ENCODE data around the gene TPD52L1.

DNA sequence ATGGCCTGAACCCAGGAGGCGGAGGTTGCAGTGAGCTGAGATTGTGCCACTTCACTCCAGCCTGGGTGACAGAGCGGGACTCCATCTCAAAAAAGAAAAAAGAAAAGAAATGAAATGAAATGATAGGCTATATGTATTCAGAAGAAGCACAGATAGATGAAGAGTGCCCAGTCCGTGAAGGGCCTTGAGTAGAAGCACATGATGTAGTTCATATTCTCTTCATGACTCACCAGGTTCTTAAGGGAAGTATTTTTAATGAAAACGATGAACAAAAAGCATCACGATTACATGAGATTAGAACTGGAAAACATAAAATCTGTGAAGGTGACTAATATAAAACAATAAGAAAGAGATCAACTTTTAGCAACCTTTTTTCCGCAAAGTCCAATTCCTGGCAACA, 29.8 kb downstream of the TPD52L1 start:
- TF ChIP-seq SP1 (CRISPR knock-in tag; conservative IDR thresholded peaks at IDR 0.05) (no peak), SMAD3 (CRISPR knock-in tag; IDR thresholded peaks at IDR 0.05; ENCODE audit: borderline replicate concordance) (no peak), CREB1 (CRISPR knock-in tag; IDR thresholded peaks at IDR 0.05) (no peak), GABPB1 (CRISPR knock-in tag; IDR thresholded peaks at IDR 0.05) (no peak), FOXJ3 (CRISPR knock-in tag; IDR thresholded peaks at IDR 0.05; ENCODE audit: borderline replicate concordance) (no peak)
- TF ChIP-seq, protein P1, sequence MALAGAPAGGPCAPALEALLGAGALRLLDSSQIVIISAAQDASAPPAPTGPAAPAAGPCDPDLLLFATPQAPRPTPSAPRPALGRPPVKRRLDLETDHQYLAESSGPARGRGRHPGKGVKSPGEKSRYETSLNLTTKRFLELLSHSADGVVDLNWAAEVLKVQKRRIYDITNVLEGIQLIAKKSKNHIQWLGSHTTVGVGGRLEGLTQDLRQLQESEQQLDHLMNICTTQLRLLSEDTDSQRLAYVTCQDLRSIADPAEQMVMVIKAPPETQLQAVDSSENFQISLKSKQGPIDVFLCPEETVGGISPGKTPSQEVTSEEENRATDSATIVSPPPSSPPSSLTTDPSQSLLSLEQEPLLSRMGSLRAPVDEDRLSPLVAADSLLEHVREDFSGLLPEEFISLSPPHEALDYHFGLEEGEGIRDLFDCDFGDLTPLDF (CRISPR knock-in tag; IDR thresholded peaks at IDR 0.05) = no peak
- TF ChIP-seq, protein P2, sequence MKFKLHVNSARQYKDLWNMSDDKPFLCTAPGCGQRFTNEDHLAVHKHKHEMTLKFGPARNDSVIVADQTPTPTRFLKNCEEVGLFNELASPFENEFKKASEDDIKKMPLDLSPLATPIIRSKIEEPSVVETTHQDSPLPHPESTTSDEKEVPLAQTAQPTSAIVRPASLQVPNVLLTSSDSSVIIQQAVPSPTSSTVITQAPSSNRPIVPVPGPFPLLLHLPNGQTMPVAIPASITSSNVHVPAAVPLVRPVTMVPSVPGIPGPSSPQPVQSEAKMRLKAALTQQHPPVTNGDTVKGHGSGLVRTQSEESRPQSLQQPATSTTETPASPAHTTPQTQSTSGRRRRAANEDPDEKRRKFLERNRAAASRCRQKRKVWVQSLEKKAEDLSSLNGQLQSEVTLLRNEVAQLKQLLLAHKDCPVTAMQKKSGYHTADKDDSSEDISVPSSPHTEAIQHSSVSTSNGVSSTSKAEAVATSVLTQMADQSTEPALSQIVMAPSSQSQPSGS (CRISPR knock-in tag; IDR thresholded peaks at IDR 0.05; ENCODE audit: borderline replicate concordance, low read depth) = no peak
- TF ChIP-seq, protein P3, sequence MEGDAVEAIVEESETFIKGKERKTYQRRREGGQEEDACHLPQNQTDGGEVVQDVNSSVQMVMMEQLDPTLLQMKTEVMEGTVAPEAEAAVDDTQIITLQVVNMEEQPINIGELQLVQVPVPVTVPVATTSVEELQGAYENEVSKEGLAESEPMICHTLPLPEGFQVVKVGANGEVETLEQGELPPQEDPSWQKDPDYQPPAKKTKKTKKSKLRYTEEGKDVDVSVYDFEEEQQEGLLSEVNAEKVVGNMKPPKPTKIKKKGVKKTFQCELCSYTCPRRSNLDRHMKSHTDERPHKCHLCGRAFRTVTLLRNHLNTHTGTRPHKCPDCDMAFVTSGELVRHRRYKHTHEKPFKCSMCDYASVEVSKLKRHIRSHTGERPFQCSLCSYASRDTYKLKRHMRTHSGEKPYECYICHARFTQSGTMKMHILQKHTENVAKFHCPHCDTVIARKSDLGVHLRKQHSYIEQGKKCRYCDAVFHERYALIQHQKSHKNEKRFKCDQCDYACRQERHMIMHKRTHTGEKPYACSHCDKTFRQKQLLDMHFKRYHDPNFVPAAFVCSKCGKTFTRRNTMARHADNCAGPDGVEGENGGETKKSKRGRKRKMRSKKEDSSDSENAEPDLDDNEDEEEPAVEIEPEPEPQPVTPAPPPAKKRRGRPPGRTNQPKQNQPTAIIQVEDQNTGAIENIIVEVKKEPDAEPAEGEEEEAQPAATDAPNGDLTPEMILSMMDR (IDR thresholded peaks at IDR 0.05) = no peak
- TF ChIP-seq, protein P4, sequence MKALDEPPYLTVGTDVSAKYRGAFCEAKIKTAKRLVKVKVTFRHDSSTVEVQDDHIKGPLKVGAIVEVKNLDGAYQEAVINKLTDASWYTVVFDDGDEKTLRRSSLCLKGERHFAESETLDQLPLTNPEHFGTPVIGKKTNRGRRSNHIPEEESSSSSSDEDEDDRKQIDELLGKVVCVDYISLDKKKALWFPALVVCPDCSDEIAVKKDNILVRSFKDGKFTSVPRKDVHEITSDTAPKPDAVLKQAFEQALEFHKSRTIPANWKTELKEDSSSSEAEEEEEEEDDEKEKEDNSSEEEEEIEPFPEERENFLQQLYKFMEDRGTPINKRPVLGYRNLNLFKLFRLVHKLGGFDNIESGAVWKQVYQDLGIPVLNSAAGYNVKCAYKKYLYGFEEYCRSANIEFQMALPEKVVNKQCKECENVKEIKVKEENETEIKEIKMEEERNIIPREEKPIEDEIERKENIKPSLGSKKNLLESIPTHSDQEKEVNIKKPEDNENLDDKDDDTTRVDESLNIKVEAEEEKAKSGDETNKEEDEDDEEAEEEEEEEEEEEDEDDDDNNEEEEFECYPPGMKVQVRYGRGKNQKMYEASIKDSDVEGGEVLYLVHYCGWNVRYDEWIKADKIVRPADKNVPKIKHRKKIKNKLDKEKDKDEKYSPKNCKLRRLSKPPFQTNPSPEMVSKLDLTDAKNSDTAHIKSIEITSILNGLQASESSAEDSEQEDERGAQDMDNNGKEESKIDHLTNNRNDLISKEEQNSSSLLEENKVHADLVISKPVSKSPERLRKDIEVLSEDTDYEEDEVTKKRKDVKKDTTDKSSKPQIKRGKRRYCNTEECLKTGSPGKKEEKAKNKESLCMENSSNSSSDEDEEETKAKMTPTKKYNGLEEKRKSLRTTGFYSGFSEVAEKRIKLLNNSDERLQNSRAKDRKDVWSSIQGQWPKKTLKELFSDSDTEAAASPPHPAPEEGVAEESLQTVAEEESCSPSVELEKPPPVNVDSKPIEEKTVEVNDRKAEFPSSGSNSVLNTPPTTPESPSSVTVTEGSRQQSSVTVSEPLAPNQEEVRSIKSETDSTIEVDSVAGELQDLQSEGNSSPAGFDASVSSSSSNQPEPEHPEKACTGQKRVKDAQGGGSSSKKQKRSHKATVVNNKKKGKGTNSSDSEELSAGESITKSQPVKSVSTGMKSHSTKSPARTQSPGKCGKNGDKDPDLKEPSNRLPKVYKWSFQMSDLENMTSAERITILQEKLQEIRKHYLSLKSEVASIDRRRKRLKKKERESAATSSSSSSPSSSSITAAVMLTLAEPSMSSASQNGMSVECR (CRISPR knock-in tag; IDR thresholded peaks at IDR 0.05; ENCODE audit: borderline replicate concordance) = no peak
- TF ChIP-seq, protein P5, sequence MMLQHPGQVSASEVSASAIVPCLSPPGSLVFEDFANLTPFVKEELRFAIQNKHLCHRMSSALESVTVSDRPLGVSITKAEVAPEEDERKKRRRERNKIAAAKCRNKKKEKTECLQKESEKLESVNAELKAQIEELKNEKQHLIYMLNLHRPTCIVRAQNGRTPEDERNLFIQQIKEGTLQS (CRISPR knock-in tag; conservative IDR thresholded peaks at IDR 0.05) = no peak
- TF ChIP-seq, protein P6, sequence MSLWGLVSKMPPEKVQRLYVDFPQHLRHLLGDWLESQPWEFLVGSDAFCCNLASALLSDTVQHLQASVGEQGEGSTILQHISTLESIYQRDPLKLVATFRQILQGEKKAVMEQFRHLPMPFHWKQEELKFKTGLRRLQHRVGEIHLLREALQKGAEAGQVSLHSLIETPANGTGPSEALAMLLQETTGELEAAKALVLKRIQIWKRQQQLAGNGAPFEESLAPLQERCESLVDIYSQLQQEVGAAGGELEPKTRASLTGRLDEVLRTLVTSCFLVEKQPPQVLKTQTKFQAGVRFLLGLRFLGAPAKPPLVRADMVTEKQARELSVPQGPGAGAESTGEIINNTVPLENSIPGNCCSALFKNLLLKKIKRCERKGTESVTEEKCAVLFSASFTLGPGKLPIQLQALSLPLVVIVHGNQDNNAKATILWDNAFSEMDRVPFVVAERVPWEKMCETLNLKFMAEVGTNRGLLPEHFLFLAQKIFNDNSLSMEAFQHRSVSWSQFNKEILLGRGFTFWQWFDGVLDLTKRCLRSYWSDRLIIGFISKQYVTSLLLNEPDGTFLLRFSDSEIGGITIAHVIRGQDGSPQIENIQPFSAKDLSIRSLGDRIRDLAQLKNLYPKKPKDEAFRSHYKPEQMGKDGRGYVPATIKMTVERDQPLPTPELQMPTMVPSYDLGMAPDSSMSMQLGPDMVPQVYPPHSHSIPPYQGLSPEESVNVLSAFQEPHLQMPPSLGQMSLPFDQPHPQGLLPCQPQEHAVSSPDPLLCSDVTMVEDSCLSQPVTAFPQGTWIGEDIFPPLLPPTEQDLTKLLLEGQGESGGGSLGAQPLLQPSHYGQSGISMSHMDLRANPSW (CRISPR knock-in tag; conservative IDR thresholded peaks at IDR 0.05; ENCODE audit: low read depth) = no peak

All from WTC11 (cell line).